Neural crest cell (in vitro differentiated cells): ENCODE results near the gene MYH7. TPM values are rescaled to one million over a fixed set of nuclear protein-coding genes. Genes with fewer than 3 reads are reported as not detected.

ENCODE experiments used
- DNase-seq: peaks from one replicate; pipeline ENCODE4 v3.0.0; 2021; ENCODE audit warnings: low read depth, mixed read lengths, low spot score
- H3K27ac Mint-ChIP-seq: one replicate; pipeline ENCODE4 v1.8.0; 2021; ENCODE audit warnings: mild to moderate bottlenecking, mixed read lengths; ENCODE audit not compliant: unreplicated experiment
- H3K27me3 Mint-ChIP-seq: 2 replicates; pipeline ENCODE4 v1.8.0; 2021; ENCODE audit warnings: low read depth, mild to moderate bottlenecking, mixed read lengths
- H3K36me3 Mint-ChIP-seq: 2 replicates; pipeline ENCODE4 v1.8.0; 2021; ENCODE audit warnings: low read depth, mild to moderate bottlenecking, mixed read lengths
- H3K4me1 Mint-ChIP-seq: 2 replicates; pipeline ENCODE4 v1.8.0; 2021; ENCODE audit warnings: mixed read lengths
- H3K4me3 Mint-ChIP-seq: one replicate; pipeline ENCODE4 v1.8.0; 2021; ENCODE audit warnings: mild to moderate bottlenecking, mixed read lengths
- H3K9me3 Mint-ChIP-seq: 2 replicates; pipeline ENCODE4 v1.8.0; 2021; ENCODE audit warnings: mixed read lengths
- microRNA-seq: library from miRNA; unstranded; fragments of <30 nt; microRNA quantifications from one replicate; pipeline ENCODE4, GENCODE V29; 2020
- total RNA-seq: library from RNA; stranded (reverse); gene quantifications from 2 replicates; pipeline ENCODE4 v1.2.1, GENCODE V29; 2021
- TF ChIP-seq, protein P1 (sequence below): fragments of 200-600 bp; sonication (generic); conservative IDR thresholded peaks from 2 replicates; pipeline ENCODE4 v1.5.0; 2021; ENCODE audit warnings: antibody characterized with exemption, mild to moderate bottlenecking

Gene MYH7
- total RNA-seq, 1 donor from 2014 or later: 0.05 TPM

DNA sequence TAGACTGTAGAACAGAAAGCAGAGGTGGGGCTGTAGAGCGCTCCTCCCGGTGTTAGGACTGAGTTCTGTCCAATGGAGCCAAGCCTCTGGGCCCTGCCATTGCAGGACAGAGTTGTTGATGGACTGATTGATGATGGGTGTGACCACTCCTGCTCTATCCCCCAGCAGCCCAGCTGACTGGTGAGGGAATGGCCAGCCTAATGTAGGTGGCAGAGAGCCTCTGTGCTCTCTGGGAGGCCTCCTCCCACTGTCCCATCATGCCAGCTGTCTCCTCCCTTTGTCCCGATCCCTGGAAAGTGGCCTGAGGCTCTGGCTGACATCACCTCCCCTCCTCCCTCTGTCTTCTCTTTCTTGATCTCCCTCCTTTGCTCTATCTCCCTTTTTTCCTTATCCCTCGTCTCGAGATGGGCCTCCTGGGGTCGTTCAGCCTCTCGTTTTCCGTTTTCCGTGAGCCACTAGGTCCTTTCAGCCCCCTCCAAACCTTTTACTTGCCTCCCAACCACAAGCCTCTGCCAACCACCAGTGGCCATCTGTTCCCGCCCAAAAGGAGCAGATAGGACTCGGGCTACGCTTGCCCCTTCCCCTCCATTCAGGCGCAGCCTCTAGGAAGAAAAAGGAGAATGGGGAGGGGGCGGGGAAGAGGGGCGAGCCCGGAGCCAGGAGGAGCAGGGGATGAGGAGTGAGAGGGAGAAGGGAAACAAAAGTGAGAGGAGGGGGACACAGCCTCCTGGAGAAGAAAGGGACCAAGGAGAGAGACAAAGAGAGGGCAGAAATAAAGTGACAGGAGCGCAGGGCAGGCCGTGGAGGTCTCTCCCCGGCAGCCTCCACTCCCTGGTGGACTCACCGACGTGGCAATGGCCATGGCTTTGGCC, 71.1 kb downstream of the MYH7 start:
- Mint-ChIP-seq H3K4me3 (peak overlapping the region; percentile 94), H3K27me3 (peaks cover 2% of the 10 kb centered on the region), H3K27ac (peak overlapping the region; percentile 100), H3K4me1 (peaks cover 46% of the 10 kb centered on the region), H3K36me3 (peaks cover 10% of the 10 kb centered on the region), H3K9me3 (no peaks in the 10 kb centered on the region)
- TF ChIP-seq, protein P1, sequence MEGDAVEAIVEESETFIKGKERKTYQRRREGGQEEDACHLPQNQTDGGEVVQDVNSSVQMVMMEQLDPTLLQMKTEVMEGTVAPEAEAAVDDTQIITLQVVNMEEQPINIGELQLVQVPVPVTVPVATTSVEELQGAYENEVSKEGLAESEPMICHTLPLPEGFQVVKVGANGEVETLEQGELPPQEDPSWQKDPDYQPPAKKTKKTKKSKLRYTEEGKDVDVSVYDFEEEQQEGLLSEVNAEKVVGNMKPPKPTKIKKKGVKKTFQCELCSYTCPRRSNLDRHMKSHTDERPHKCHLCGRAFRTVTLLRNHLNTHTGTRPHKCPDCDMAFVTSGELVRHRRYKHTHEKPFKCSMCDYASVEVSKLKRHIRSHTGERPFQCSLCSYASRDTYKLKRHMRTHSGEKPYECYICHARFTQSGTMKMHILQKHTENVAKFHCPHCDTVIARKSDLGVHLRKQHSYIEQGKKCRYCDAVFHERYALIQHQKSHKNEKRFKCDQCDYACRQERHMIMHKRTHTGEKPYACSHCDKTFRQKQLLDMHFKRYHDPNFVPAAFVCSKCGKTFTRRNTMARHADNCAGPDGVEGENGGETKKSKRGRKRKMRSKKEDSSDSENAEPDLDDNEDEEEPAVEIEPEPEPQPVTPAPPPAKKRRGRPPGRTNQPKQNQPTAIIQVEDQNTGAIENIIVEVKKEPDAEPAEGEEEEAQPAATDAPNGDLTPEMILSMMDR: no peak
- DNase-seq: peak; percentile 30

Small RNAs within 50 kb of the gene (microRNA-seq; reads per million reads assigned to microRNA genes)
- gene MIR208A: not detected
- 1.8 reads per million for gene MIR208B

Other genes with a start within 250 kb of the MYH7 start
- gene RNF212B, start 197.7 kb downstream of the MYH7 start, total RNA-seq: not detected in 2 replicates
- 14.8 and 17.2 TPM in 2 replicates for gene HOMEZ, start 149.5 kb downstream of the MYH7 start, total RNA-seq
- 13.6 and 15.0 TPM in 2 replicates for gene PPP1R3E, start 132.8 kb downstream of the MYH7 start, total RNA-seq
- gene BCL2L2, start 128.8 kb downstream of the MYH7 start, total RNA-seq: 21.9 and 24.8 TPM in 2 replicates
- 375 and 379 TPM in 2 replicates for gene PABPN1, start 114.2 kb downstream of the MYH7 start, total RNA-seq
- 39.4 and 42.4 TPM in 2 replicates for gene SLC22A17, start 82.8 kb downstream of the MYH7 start, total RNA-seq
- gene EFS, start 70.5 kb downstream of the MYH7 start, total RNA-seq: 100 and 104 TPM in 2 replicates
- not detected in 2 replicates for gene IL25, start 62.9 kb downstream of the MYH7 start, total RNA-seq
- gene CMTM5, start 58.6 kb downstream of the MYH7 start, total RNA-seq: 2.0 and 3.1 TPM in 2 replicates
- not detected in 2 replicates for gene MYH6, start 27.4 kb downstream of the MYH7 start, total RNA-seq
- gene NGDN, start 34.0 kb upstream of the MYH7 start, total RNA-seq: 53.3 and 54.7 TPM in 2 replicates
- 9.9 and 11.0 TPM in 2 replicates for gene ZFHX2, start 116.1 kb upstream of the MYH7 start, total RNA-seq
- gene THTPA, start 120.6 kb upstream of the MYH7 start, total RNA-seq: 19.4 and 19.6 TPM in 2 replicates
- 42.3 and 53.2 TPM in 2 replicates for gene AP1G2, start 132.1 kb upstream of the MYH7 start, total RNA-seq
- gene JPH4, start 143.1 kb upstream of the MYH7 start, total RNA-seq: 1.3 and 1.4 TPM in 2 replicates
- gene DHRS2, start 200.7 kb upstream of the MYH7 start, total RNA-seq: not detected in 2 replicates